H1 (cell line): ENCODE data around the gene ZSWIM6. TPM values are rescaled to one million over a fixed set of nuclear protein-coding genes. Genes with fewer than 3 reads are reported as not detected.

Experiments
- CTCF ChIA-PET: fragments of 300-600 bp; sonication (Branson Sonifier 250); formaldehyde crosslinking; loops from one replicate; lab custom pipeline; 2021; ENCODE audit not compliant: partially characterized antibody; lab: Charles Lee
- POLR2A ChIA-PET: fragments of 300-600 bp; sonication (Branson Sonifier 250); formaldehyde crosslinking; loops from one replicate; lab custom pipeline; 2021; ENCODE audit warnings: inconsistent platforms; ENCODE audit not compliant: partially characterized antibody; lab: Charles Lee
- DNase-seq, 2 experiments: peaks; one replicate each; pipeline versions ENCODE4 v3.0.0 to v3.0.0-alpha.2; 2010 to 2022; ENCODE audit warnings: low spot score in 2 of 2, low read depth in 1 of 2, mixed read lengths in 1 of 2
- FAIRE-seq: peaks from 2 replicates; lab custom pipeline; 2011; peaks lifted over from hg19 to GRCh38; lab: Jason Lieb, UNC
- H2AFZ ChIP-seq: 2 replicates; pipeline ENCODE4 v1.8.1; 2012; ENCODE audit warnings: low read length, inconsistent platforms
- H2AK5ac ChIP-seq: 2 replicates; pipeline ENCODE4 v1.6.1; 2013; ENCODE audit warnings: low read depth, low read length
- H2BK120ac ChIP-seq: replicated peaks from 2 replicates; pipeline ENCODE3; 2013; ENCODE audit warnings: low read depth, low read length, inconsistent platforms
- H2BK12ac ChIP-seq: 2 replicates; pipeline ENCODE4 v1.6.1; 2013; ENCODE audit warnings: low read depth, low read length
- H2BK15ac ChIP-seq: 2 replicates; pipeline ENCODE4 v1.6.1; 2013; ENCODE audit warnings: low read length
- H2BK20ac ChIP-seq: 2 replicates; pipeline ENCODE4 v1.6.1; 2013; ENCODE audit warnings: low read length
- H2BK5ac ChIP-seq: 2 replicates; pipeline ENCODE4 v1.6.1; 2013; ENCODE audit warnings: low read depth, low read length
- H3K14ac ChIP-seq: 2 replicates; pipeline ENCODE4 v1.6.1; 2013; ENCODE audit warnings: inconsistent platforms; ENCODE audit not compliant: insufficient read length
- H3K18ac ChIP-seq: 2 replicates; pipeline ENCODE4 v1.6.1; 2013; ENCODE audit warnings: low read length; ENCODE audit errors: extremely low read depth
- H3K23ac ChIP-seq: 2 replicates; pipeline ENCODE4 v1.6.1; 2013; ENCODE audit warnings: inconsistent platforms; ENCODE audit not compliant: insufficient read length
- H3K23me2 ChIP-seq: 2 replicates; pipeline ENCODE4 v1.6.1; 2013; ENCODE audit warnings: low read depth, low read length
- H3K27ac ChIP-seq: 2 replicates; pipeline ENCODE4 v1.6.1; 2011; ENCODE audit warnings: low read depth, low read length, inconsistent platforms
- H3K27me3 ChIP-seq, 4 experiments: replicated peaks in 1 of 4; 1 replicate in 1 of 4; 2 replicates in 3 of 4; pipeline versions ENCODE4 v1.6.1 to v1.8.1; 2011 to 2013; ENCODE audit warnings: low read length in 3 of 4, mild to moderate bottlenecking in 3 of 4, inconsistent platforms in 2 of 4, mixed read lengths in 2 of 4, moderate library complexity in 1 of 4; ENCODE audit not compliant: control insufficient read depth in 3 of 4, insufficient read depth in 3 of 4; ENCODE audit errors: extremely low read depth in 1 of 4
- H3K36me3 ChIP-seq, 4 experiments: 2 replicates each; pipeline versions ENCODE4 v1.6.1 to v1.8.1; 2011 to 2013; ENCODE audit warnings: mild to moderate bottlenecking in 4 of 4, low read length in 3 of 4, moderate library complexity in 2 of 4, control low read depth in 1 of 4, inconsistent platforms in 1 of 4; ENCODE audit not compliant: insufficient read depth in 4 of 4, control insufficient read depth in 2 of 4
- H3K4ac ChIP-seq: replicated peaks from 2 replicates; pipeline ENCODE3; 2013; ENCODE audit warnings: low read length, low read depth, mixed read lengths, inconsistent platforms; ENCODE audit not compliant: insufficient read length
- H3K4me1 ChIP-seq, 4 experiments: replicated peaks in 1 of 4; 1 replicate in 1 of 4; 2 replicates in 3 of 4; pipeline versions ENCODE4 v1.6.1 to v1.8.1; 2011 to 2013; ENCODE audit warnings: low read length in 3 of 4, inconsistent platforms in 2 of 4, mixed read lengths in 1 of 4; ENCODE audit not compliant: insufficient read depth in 4 of 4, control insufficient read depth in 3 of 4
- H3K4me2 ChIP-seq, 2 experiments: 2 replicates each; pipeline versions ENCODE4 v1.6.1 to v1.8.1; 2011 to 2013; ENCODE audit warnings: low read depth in 2 of 2, low read length in 2 of 2, control low read depth in 1 of 2, inconsistent platforms in 1 of 2, mild to moderate bottlenecking in 1 of 2; ENCODE audit not compliant: insufficient read depth in 1 of 2
- H3K4me3 ChIP-seq, 4 experiments: fragments of 200-600, 300-600 bp in 1 of 4; sonication (generic), shearing (Covaris generic), sonication (Bioruptor Twin) in 1 of 4; 2 replicates each; pipeline versions ENCODE4 v1.5.1 to v1.8.1; 2011 to 2016; ENCODE audit warnings: low read length in 4 of 4, low read depth in 3 of 4, control low read depth in 2 of 4, inconsistent platforms in 2 of 4, mild to moderate bottlenecking in 2 of 4, mixed read lengths in 1 of 4, moderate library complexity in 1 of 4; ENCODE audit not compliant: insufficient read depth in 2 of 4; ENCODE audit errors: extremely low read depth in 1 of 4
- H3K56ac ChIP-seq: replicated peaks from 2 replicates; pipeline ENCODE3; 2013; ENCODE audit warnings: low read depth, mild to moderate bottlenecking, mixed read lengths, low read length, inconsistent platforms; ENCODE audit not compliant: insufficient read length
- H3K79me1 ChIP-seq: 2 replicates; pipeline ENCODE4 v1.6.1; 2013; ENCODE audit warnings: low read depth, low read length, control low read depth
- H3K79me2 ChIP-seq, 2 experiments: 2 replicates each; pipeline versions ENCODE4 v1.6.1 to v1.8.1; 2012 to 2013; ENCODE audit warnings: low read length in 2 of 2, mild to moderate bottlenecking in 2 of 2, inconsistent platforms in 1 of 2; ENCODE audit not compliant: insufficient read depth in 2 of 2, control insufficient read depth in 1 of 2
- H3K9ac ChIP-seq, 4 experiments: replicated peaks in 1 of 4; 1 replicate in 1 of 4; 2 replicates in 3 of 4; pipeline versions ENCODE4 v1.6.1 to v1.8.1; 2011 to 2013; ENCODE audit warnings: low read depth in 3 of 4, low read length in 3 of 4, control low read depth in 2 of 4, mild to moderate bottlenecking in 2 of 4, moderate library complexity in 2 of 4, inconsistent platforms in 1 of 4; ENCODE audit errors: extremely low read depth in 1 of 4
- H3K9me3 ChIP-seq, 2 experiments: 2 replicates each; pipeline versions ENCODE4 v1.6.1 to v1.8.1; 2012 to 2013; ENCODE audit warnings: mild to moderate bottlenecking in 2 of 2, moderate library complexity in 2 of 2, control low read depth in 1 of 2, inconsistent platforms in 1 of 2, low read depth in 1 of 2, low read length in 1 of 2, mixed read lengths in 1 of 2; ENCODE audit not compliant: insufficient read depth in 2 of 2
- H4K20me1 ChIP-seq, 2 experiments: replicated peaks in 1 of 2; 2 replicates each; pipeline versions ENCODE3 to v1.8.1; 2011 to 2013; ENCODE audit warnings: inconsistent platforms in 2 of 2, low read length in 2 of 2, mild to moderate bottlenecking in 1 of 2; ENCODE audit not compliant: insufficient read depth in 2 of 2, control insufficient read depth in 1 of 2
- H4K5ac ChIP-seq: 2 replicates; pipeline ENCODE4 v1.6.1; 2013; ENCODE audit warnings: low read length, low read depth, mixed read lengths, inconsistent platforms; ENCODE audit not compliant: insufficient read length
- H4K8ac ChIP-seq: 2 replicates; pipeline ENCODE4 v1.8.0; 2013; ENCODE audit warnings: mild to moderate bottlenecking, moderate library complexity, low read length, inconsistent platforms; ENCODE audit not compliant: insufficient read depth; ENCODE audit errors: extremely low read depth
- H4K91ac ChIP-seq: replicated peaks from 2 replicates; pipeline ENCODE3; 2013; ENCODE audit warnings: low read length, mixed read lengths, inconsistent platforms; ENCODE audit not compliant: insufficient read length
- BRCA1 ChIP-seq: IDR thresholded peaks from 2 replicates; pipeline ENCODE4 v1.6.1; 2012; ENCODE audit warnings: low read depth, low read length, improper control_type of control experiment
- CBX5 ChIP-seq: fragments of 300-800, 300-1000 bp; sonication (generic); IDR thresholded peaks from 2 replicates; pipeline ENCODE4 v1.7.1; 2016; ENCODE audit warnings: antibody characterized with exemption, low read length, low read depth
- CEBPB ChIP-seq: IDR thresholded peaks from 2 replicates; pipeline ENCODE4 v1.6.1; 2012; ENCODE audit warnings: low read depth, low read length
- GABPA ChIP-seq: IDR thresholded peaks from 2 replicates; pipeline ENCODE4 v1.6.1; 2011; ENCODE audit warnings: mild to moderate bottlenecking, low read length, moderate library complexity, borderline replicate concordance; ENCODE audit not compliant: insufficient read depth
- HDAC2 ChIP-seq, 2 experiments: fragments of 300-600 bp in 1 of 2; sonication (generic) in 1 of 2; IDR thresholded peaks; 2 replicates each; pipeline ENCODE4 v1.6.1; 2011 to 2012; ENCODE audit warnings: low read depth in 2 of 2, low read length in 2 of 2, mild to moderate bottlenecking in 2 of 2, moderate library complexity in 2 of 2, borderline replicate concordance in 1 of 2, inconsistent platforms in 1 of 2
- HDAC6 ChIP-seq: IDR thresholded peaks from one replicate; pipeline ENCODE4 v1.7.1; 2012; ENCODE audit warnings: low read depth, mild to moderate bottlenecking, inconsistent platforms, low read length, moderate library complexity
- KDM4A ChIP-seq: IDR thresholded peaks from one replicate; pipeline ENCODE4 v1.7.1; 2012; ENCODE audit warnings: low read depth, mild to moderate bottlenecking, moderate library complexity, low read length, inconsistent platforms; ENCODE audit not compliant: severe bottlenecking
- RNF2 ChIP-seq: fragments of 200-900, 300-1000 bp; sonication (generic); IDR thresholded peaks from 2 replicates; pipeline ENCODE4 v1.7.1; 2016; ENCODE audit warnings: borderline replicate concordance, low read depth, mild to moderate bottlenecking, antibody characterized with exemption, low read length; ENCODE audit not compliant: poor library complexity, severe bottlenecking; ENCODE audit errors: missing control alignments
- SP4 ChIP-seq: IDR thresholded peaks from 2 replicates; pipeline ENCODE4 v1.6.1; 2012; ENCODE audit warnings: low read length, inconsistent platforms
- WGBS, 2 experiments: shearing (Covaris generic) in 1 of 2; methylation state at CpG; one replicate each; pipeline versions ENCODE4 v1.1.6 to v1.1.7; 2013 to 2015; ENCODE audit warnings: low lambda C conversion rate in 2 of 2, mixed read lengths in 2 of 2, inconsistent platforms in 1 of 2, low coverage in 1 of 2, missing lambda C conversion rate in 1 of 2; ENCODE audit not compliant: insufficient replicate concordance in 2 of 2, insufficient coverage in 1 of 2, insufficient read length in 1 of 2; ENCODE audit errors: extremely low coverage in 1 of 2, missing lambda C conversion rate in 1 of 2; 5-methylcytosine and 5-hydroxymethylcytosine counted together
- polyA plus RNA-seq, 7 experiments: library from polyadenylated mRNA; depleted of rRNA in 3 of 7; stranded (reverse) in 5 of 7; unstranded in 2 of 7; fragments of >200 nt in 5 of 7; fragments of 200-250 nt in 2 of 7; gene quantifications; 1 replicate in 5 of 7; 2 replicates in 1 of 7; 4 replicates in 1 of 7; pipeline versions ENCODE4 v1.2.1 to v1.2.3, GENCODE V29; 2011 to 2013; ENCODE audit warnings: missing spikeins in 2 of 7, mixed read lengths in 2 of 7
- total RNA-seq: library from RNA; stranded (reverse); fragmentation: NEBNext Ultra II Directional; extraction: Animal tissue kit (Norgen Biotek cat#: 25700); gene quantifications from 2 replicates; pipeline ENCODE4 v1.2.1, GENCODE V29; 2021
- TF ChIP-seq, protein P1 (sequence below): IDR thresholded peaks from 2 replicates; pipeline ENCODE4 v1.6.1; 2011; ENCODE audit warnings: low read depth, mild to moderate bottlenecking, low read length; ENCODE audit not compliant: insufficient read depth
- TF ChIP-seq, protein P2 (sequence below): IDR thresholded peaks from 2 replicates; pipeline ENCODE4 v1.6.1; 2011; ENCODE audit warnings: low read length, improper control_type of control experiment

The ZSWIM6 gene
- total and polyA plus RNA-seq, 2 of the 8 experiments (the other 6 are each of a cell fraction or from before 2014, with no cell fraction given): 7.9 to 12.4 TPM

DNA sequence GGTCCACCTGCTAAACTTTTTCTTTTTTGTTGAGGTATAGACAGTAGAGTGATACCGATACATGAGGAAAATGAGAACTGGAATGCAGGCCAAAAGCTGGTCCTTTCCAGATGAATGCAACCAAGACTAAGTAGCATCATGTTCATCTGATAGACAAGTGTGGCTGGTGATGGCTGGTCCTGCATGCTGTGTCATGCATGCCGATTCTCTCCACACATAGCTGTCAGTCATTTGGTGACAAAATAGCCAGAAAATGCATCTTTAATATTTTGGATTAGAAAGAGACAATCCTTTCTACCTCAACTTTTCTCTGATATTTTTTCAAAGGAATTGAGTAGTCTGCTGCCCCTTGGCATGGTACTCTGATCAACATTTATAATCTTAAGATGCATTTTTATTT lies 49.9 kb downstream of the ZSWIM6 start:
- H3K4me2 ChIP-seq: no peak overlapping the region
- no peak overlapping the region for H2AK5ac ChIP-seq
- no peaks in the 10 kb centered on the region for H3K27me3 ChIP-seq
- H3K4me3 ChIP-seq: no peak overlapping the region
- peaks cover 0 to 6% (median 3%) of the 10 kb centered on the region in 4 experiments; a peak in 2 of 7 replicates for H3K4me1 ChIP-seq
- H3K27ac ChIP-seq: no peak overlapping the region
- no peak overlapping the region for H3K14ac ChIP-seq
- H2BK20ac ChIP-seq: no peak overlapping the region
- no peak overlapping the region for H2BK5ac ChIP-seq
- no peak overlapping the region for H4K8ac ChIP-seq
- H3K9ac ChIP-seq: no peak overlapping the region
- no peak overlapping the region for H3K56ac ChIP-seq
- no peak overlapping the region for H4K91ac ChIP-seq
- no peak overlapping the region for H2BK15ac ChIP-seq
- no peak overlapping the region for H3K4ac ChIP-seq
- POLR2A ChIA-PET: interaction anchor here (0.6 to 1.4 kb wide), 3 partner anchors 12 to 51 kb away, joined by 3 read pairs; no protein-coding TSS in a partner anchor
- no peaks in the 10 kb centered on the region for H3K23me2 ChIP-seq
- CTCF ChIA-PET: interaction anchor here (1.1 kb wide), 1 partner anchor 24 kb away, joined by 4 read pairs; no protein-coding TSS in a partner anchor
- no peak overlapping the region for H4K5ac ChIP-seq
- peaks cover 1 to 3% of the 10 kb centered on the region in 2 experiments for H4K20me1 ChIP-seq
- H2BK120ac ChIP-seq: no peak overlapping the region
- DNase-seq: no peak
- H2BK12ac ChIP-seq: no peak overlapping the region
- 91% methylated on average over 2 of the region's 2 CpGs; no CpG with 5 or more reads in 1 of the 2 experiments for WGBS, 2 experiments
- H3K79me2 ChIP-seq: peaks cover 0 to 43% of the 10 kb centered on the region in 2 experiments; a peak in 3 of 4 replicates
- no peak overlapping the region for H3K18ac ChIP-seq
- no peaks in the 10 kb centered on the region for H3K9me3 ChIP-seq
- no peak for FAIRE-seq
- H2AFZ ChIP-seq: no peak overlapping the region
- no peaks in the 10 kb centered on the region for H3K36me3 ChIP-seq
- H3K23ac ChIP-seq: no peak overlapping the region
- H3K79me1 ChIP-seq: no peaks in the 10 kb centered on the region
- no peak for TF ChIP-seq BRCA1
- no peak for TF ChIP-seq HDAC2 (IDR thresholded peaks at IDR 0.05; ENCODE audit: borderline replicate concordance in 1 of 2, low read depth in 2 of 2, low read length in 2 of 2)
- no peak for TF ChIP-seq GABPA
- TF ChIP-seq, protein P1, sequence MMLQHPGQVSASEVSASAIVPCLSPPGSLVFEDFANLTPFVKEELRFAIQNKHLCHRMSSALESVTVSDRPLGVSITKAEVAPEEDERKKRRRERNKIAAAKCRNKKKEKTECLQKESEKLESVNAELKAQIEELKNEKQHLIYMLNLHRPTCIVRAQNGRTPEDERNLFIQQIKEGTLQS: no peak
- no peak for TF ChIP-seq KDM4A
- TF ChIP-seq RNF2: no peak
- no peak for TF ChIP-seq SP4
- no peak for TF ChIP-seq HDAC6
- no peak for TF ChIP-seq CEBPB
- TF ChIP-seq CBX5: no peak
- TF ChIP-seq, protein P2, sequence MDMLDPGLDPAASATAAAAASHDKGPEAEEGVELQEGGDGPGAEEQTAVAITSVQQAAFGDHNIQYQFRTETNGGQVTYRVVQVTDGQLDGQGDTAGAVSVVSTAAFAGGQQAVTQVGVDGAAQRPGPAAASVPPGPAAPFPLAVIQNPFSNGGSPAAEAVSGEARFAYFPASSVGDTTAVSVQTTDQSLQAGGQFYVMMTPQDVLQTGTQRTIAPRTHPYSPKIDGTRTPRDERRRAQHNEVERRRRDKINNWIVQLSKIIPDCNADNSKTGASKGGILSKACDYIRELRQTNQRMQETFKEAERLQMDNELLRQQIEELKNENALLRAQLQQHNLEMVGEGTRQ: no peak
